WTC11 (cell line): Measurements from ENCODE around the gene ADAMTS19. TPM values are rescaled to one million over a fixed set of nuclear protein-coding genes. Genes with fewer than 3 reads are reported as not detected.
"Not testable (repeated sequence)": the region's sequence is repeated elsewhere in the genome, so short reads cannot be mapped to it uniquely, and the experiment has no call there.

Source experiments
- ATAC-seq: fragments of 200-7000 bp; cut with Tn5 transposase; 2 replicates; pipeline ENCODE4 v1.10.0; 2021; ENCODE audit warnings: mild to moderate bottlenecking, moderate library complexity
- CTCF ChIA-PET: fragments of 300-600 bp; sonication (Branson Sonifier 250); formaldehyde crosslinking; loops from one replicate; lab custom pipeline; 2021; ENCODE audit warnings: antibody characterized with exemption; lab: Charles Lee
- POLR2A ChIA-PET: fragments of 350-600 bp; sonication (Branson Sonifier 250); formaldehyde crosslinking; loops from one replicate; lab custom pipeline; 2021; ENCODE audit warnings: antibody characterized with exemption; lab: Charles Lee
- DNase-seq: peaks from one replicate; pipeline ENCODE4 v3.0.0; 2021; ENCODE audit warnings: low spot score
- H3K27ac Mint-ChIP-seq: 2 replicates; pipeline ENCODE4 v1.8.0; 2021; ENCODE audit warnings: mixed read lengths
- H3K27me3 Mint-ChIP-seq: 2 replicates; pipeline ENCODE4 v1.8.0; 2021; ENCODE audit warnings: low read depth, mild to moderate bottlenecking, moderate library complexity, mixed read lengths
- H3K36me3 Mint-ChIP-seq: 2 replicates; pipeline ENCODE4 v1.8.0; 2021; ENCODE audit warnings: mixed read lengths
- H3K4me1 Mint-ChIP-seq: 2 replicates; pipeline ENCODE4 v1.8.0; 2022; ENCODE audit warnings: mixed read lengths
- H3K4me3 Mint-ChIP-seq: 2 replicates; pipeline ENCODE4 v1.8.0; 2021; ENCODE audit warnings: mild to moderate bottlenecking, moderate library complexity, mixed read lengths
- H3K9me3 Mint-ChIP-seq: 2 replicates; pipeline ENCODE4 v1.8.0; 2021; ENCODE audit warnings: mixed read lengths
- EMX1 ChIP-seq: fragments of 250-450 bp; sonication (Bioruptor Pico); IDR thresholded peaks from 2 replicates; pipeline ENCODE4 v1.8.0; 2021; ENCODE audit warnings: mild to moderate bottlenecking
- MYBL2 ChIP-seq: sonication (generic); formaldehyde crosslinking; IDR thresholded peaks from 2 replicates; pipeline ENCODE4 v1.8.1; 2023; ENCODE audit warnings: mild to moderate bottlenecking, moderate library complexity, missing genetic modification reagents
- OVOL2 ChIP-seq: fragments of 250-450 bp; sonication (Bioruptor Pico); IDR thresholded peaks from 2 replicates; pipeline ENCODE4 v1.9.0; 2021; ENCODE audit warnings: mild to moderate bottlenecking, borderline replicate concordance
- SMAD3 ChIP-seq: sonication (generic); formaldehyde crosslinking; IDR thresholded peaks from 2 replicates; pipeline ENCODE4 v1.8.0; 2022; ENCODE audit warnings: missing genetic modification reagents, mild to moderate bottlenecking, borderline replicate concordance
- ZBTB21 ChIP-seq: sonication (generic); formaldehyde crosslinking; IDR thresholded peaks from 2 replicates; pipeline ENCODE4 v1.8.1; 2023; ENCODE audit warnings: mild to moderate bottlenecking, missing genetic modification reagents, borderline replicate concordance
- ZNF416 ChIP-seq: fragments of 250-450 bp; sonication (Bioruptor Pico); IDR thresholded peaks from 2 replicates; pipeline ENCODE4 v1.9.0; 2021; ENCODE audit warnings: mild to moderate bottlenecking, inconsistent platforms
- total RNA-seq: library from RNA; stranded (reverse); gene quantifications from 3 replicates; pipeline ENCODE4 v1.2.3, GENCODE V29; 2021
- TF ChIP-seq, protein P1 (sequence below): fragments of 250-450 bp; sonication (Bioruptor Pico); IDR thresholded peaks from 2 replicates; pipeline ENCODE4 v1.9.0; 2021; ENCODE audit warnings: mild to moderate bottlenecking
- TF ChIP-seq, protein P2 (sequence below): fragments of 200-600 bp; IDR thresholded peaks from 2 replicates; pipeline ENCODE4 v1.8.0; 2022; ENCODE audit warnings: antibody characterized with exemption
- TF ChIP-seq, protein P3 (sequence below): sonication (generic); formaldehyde crosslinking; IDR thresholded peaks from 2 replicates; pipeline ENCODE4 v1.8.1; 2023; ENCODE audit warnings: mild to moderate bottlenecking, moderate library complexity, missing genetic modification reagents
- TF ChIP-seq, protein P4 (sequence below): sonication (generic); formaldehyde crosslinking; IDR thresholded peaks from 2 replicates; pipeline ENCODE4 v1.8.1; 2022; ENCODE audit warnings: low read depth, mild to moderate bottlenecking, moderate library complexity, missing genetic modification reagents, borderline replicate concordance
- TF ChIP-seq, protein P5 (sequence below): fragments of 250-450 bp; sonication (Bioruptor Pico); IDR thresholded peaks from 2 replicates; pipeline ENCODE4 v1.9.0; 2021; ENCODE audit warnings: mild to moderate bottlenecking
- TF ChIP-seq, protein P6 (sequence below): sonication (generic); formaldehyde crosslinking; IDR thresholded peaks from 2 replicates; pipeline ENCODE4 v1.8.1; 2022; ENCODE audit warnings: mild to moderate bottlenecking, moderate library complexity, missing genetic modification reagents
- TF ChIP-seq, protein P7 (sequence below): sonication (generic); formaldehyde crosslinking; IDR thresholded peaks from 2 replicates; pipeline ENCODE4 v1.8.1; 2022; ENCODE audit warnings: mild to moderate bottlenecking, missing genetic modification reagents, moderate library complexity, borderline replicate concordance
- TF ChIP-seq, protein P8 (sequence below): sonication (generic); formaldehyde crosslinking; IDR thresholded peaks from 2 replicates; pipeline ENCODE4 v1.8.0; 2022; ENCODE audit warnings: mild to moderate bottlenecking, missing genetic modification reagents

The ADAMTS19 gene
- total RNA-seq, 1 experiment from 2014 or later: 28.0 TPM

DNA sequence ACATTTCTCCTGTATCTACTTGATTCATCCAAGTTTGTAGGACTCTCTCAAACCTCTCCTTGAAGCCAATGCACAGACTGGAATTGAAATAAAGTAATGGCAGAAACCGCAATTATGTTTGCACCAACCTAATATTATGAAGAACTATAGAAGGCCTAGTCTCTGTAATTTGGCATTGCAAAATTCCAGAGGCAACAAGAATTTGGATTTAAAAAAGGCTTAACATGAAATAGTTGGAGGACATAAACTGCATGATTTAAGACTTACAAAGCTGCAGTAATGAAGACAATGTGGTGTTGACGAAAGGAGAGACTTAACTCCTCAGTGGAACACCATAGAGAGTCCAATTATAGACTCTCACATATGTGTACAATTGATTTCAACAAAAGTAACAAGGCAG is 170.0 kb downstream of the ADAMTS19 start (continued):
- TF ChIP-seq, protein P1, sequence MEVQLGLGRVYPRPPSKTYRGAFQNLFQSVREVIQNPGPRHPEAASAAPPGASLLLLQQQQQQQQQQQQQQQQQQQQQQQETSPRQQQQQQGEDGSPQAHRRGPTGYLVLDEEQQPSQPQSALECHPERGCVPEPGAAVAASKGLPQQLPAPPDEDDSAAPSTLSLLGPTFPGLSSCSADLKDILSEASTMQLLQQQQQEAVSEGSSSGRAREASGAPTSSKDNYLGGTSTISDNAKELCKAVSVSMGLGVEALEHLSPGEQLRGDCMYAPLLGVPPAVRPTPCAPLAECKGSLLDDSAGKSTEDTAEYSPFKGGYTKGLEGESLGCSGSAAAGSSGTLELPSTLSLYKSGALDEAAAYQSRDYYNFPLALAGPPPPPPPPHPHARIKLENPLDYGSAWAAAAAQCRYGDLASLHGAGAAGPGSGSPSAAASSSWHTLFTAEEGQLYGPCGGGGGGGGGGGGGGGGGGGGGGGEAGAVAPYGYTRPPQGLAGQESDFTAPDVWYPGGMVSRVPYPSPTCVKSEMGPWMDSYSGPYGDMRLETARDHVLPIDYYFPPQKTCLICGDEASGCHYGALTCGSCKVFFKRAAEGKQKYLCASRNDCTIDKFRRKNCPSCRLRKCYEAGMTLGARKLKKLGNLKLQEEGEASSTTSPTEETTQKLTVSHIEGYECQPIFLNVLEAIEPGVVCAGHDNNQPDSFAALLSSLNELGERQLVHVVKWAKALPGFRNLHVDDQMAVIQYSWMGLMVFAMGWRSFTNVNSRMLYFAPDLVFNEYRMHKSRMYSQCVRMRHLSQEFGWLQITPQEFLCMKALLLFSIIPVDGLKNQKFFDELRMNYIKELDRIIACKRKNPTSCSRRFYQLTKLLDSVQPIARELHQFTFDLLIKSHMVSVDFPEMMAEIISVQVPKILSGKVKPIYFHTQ (CRISPR knock-in tag): no peak
- TF ChIP-seq, protein P2, sequence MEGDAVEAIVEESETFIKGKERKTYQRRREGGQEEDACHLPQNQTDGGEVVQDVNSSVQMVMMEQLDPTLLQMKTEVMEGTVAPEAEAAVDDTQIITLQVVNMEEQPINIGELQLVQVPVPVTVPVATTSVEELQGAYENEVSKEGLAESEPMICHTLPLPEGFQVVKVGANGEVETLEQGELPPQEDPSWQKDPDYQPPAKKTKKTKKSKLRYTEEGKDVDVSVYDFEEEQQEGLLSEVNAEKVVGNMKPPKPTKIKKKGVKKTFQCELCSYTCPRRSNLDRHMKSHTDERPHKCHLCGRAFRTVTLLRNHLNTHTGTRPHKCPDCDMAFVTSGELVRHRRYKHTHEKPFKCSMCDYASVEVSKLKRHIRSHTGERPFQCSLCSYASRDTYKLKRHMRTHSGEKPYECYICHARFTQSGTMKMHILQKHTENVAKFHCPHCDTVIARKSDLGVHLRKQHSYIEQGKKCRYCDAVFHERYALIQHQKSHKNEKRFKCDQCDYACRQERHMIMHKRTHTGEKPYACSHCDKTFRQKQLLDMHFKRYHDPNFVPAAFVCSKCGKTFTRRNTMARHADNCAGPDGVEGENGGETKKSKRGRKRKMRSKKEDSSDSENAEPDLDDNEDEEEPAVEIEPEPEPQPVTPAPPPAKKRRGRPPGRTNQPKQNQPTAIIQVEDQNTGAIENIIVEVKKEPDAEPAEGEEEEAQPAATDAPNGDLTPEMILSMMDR: no peak
- TF ChIP-seq, protein P3, sequence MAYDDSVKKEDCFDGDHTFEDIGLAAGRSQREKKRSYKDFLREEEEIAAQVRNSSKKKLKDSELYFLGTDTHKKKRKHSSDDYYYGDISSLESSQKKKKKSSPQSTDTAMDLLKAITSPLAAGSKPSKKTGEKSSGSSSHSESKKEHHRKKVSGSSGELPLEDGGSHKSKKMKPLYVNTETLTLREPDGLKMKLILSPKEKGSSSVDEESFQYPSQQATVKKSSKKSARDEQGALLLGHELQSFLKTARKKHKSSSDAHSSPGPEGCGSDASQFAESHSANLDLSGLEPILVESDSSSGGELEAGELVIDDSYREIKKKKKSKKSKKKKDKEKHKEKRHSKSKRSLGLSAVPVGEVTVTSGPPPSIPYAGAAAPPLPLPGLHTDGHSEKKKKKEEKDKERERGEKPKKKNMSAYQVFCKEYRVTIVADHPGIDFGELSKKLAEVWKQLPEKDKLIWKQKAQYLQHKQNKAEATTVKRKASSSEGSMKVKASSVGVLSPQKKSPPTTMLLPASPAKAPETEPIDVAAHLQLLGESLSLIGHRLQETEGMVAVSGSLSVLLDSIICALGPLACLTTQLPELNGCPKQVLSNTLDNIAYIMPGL (CRISPR knock-in tag): no peak

DNA sequence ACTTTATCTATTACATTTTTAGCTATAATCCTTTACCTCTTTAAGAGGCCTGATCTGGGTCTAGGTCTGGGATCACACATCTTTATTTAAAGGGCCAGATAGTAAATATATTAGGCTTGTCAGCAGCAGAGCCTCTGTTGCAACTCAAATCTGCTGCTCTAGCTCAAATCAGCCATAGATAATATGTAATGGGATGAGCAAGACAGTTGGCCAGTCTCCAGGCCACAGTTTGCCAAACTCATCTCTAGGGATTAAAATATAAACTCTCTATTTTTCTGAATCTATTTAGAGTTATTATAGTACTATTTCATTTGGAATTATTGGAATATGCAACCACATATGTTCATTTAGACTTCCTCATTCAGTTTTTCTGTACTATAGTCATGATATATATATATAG is 171.9 kb downstream of the ADAMTS19 start:
- H3K9me3 Mint-ChIP-seq: peaks cover 28% of the 10 kb centered on the region
- ATAC-seq (no peak), DNase-seq (no peak)
- no peaks in the 10 kb centered on the region for H3K27me3 Mint-ChIP-seq
- H3K36me3 Mint-ChIP-seq: peaks cover 27% of the 10 kb centered on the region
- no peaks in the 10 kb centered on the region for H3K4me1 Mint-ChIP-seq
- ChIA-PET CTCF (no interaction called here), POLR2A (no interaction called here)
- TF ChIP-seq, protein P4, sequence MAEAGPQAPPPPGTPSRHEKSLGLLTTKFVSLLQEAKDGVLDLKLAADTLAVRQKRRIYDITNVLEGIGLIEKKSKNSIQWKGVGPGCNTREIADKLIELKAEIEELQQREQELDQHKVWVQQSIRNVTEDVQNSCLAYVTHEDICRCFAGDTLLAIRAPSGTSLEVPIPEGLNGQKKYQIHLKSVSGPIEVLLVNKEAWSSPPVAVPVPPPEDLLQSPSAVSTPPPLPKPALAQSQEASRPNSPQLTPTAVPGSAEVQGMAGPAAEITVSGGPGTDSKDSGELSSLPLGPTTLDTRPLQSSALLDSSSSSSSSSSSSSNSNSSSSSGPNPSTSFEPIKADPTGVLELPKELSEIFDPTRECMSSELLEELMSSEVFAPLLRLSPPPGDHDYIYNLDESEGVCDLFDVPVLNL (CRISPR knock-in tag): no peak
- TF ChIP-seq, protein P5, sequence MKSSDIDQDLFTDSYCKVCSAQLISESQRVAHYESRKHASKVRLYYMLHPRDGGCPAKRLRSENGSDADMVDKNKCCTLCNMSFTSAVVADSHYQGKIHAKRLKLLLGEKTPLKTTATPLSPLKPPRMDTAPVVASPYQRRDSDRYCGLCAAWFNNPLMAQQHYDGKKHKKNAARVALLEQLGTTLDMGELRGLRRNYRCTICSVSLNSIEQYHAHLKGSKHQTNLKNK (CRISPR knock-in tag): no peak
- TF ChIP-seq, protein P2: no peak
- TF ChIP-seq MYBL2 (no peak), SMAD3 (CRISPR knock-in tag) (no peak), ZBTB21 (CRISPR knock-in tag) (no peak), OVOL2 (CRISPR knock-in tag) (no peak), ZNF416 (CRISPR knock-in tag) (no peak), EMX1 (CRISPR knock-in tag) (no peak)
- TF ChIP-seq, protein P6, sequence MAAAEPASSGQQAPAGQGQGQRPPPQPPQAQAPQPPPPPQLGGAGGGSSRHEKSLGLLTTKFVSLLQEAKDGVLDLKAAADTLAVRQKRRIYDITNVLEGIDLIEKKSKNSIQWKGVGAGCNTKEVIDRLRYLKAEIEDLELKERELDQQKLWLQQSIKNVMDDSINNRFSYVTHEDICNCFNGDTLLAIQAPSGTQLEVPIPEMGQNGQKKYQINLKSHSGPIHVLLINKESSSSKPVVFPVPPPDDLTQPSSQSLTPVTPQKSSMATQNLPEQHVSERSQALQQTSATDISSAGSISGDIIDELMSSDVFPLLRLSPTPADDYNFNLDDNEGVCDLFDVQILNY: no peak
- TF ChIP-seq, protein P7, sequence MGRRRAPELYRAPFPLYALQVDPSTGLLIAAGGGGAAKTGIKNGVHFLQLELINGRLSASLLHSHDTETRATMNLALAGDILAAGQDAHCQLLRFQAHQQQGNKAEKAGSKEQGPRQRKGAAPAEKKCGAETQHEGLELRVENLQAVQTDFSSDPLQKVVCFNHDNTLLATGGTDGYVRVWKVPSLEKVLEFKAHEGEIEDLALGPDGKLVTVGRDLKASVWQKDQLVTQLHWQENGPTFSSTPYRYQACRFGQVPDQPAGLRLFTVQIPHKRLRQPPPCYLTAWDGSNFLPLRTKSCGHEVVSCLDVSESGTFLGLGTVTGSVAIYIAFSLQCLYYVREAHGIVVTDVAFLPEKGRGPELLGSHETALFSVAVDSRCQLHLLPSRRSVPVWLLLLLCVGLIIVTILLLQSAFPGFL (CRISPR knock-in tag): no peak
- TF ChIP-seq, protein P8, sequence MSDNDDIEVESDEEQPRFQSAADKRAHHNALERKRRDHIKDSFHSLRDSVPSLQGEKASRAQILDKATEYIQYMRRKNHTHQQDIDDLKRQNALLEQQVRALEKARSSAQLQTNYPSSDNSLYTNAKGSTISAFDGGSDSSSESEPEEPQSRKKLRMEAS (CRISPR knock-in tag): no peak
- no peak overlapping the region for H3K4me3 Mint-ChIP-seq
- H3K27ac Mint-ChIP-seq: no peak overlapping the region

DNA sequence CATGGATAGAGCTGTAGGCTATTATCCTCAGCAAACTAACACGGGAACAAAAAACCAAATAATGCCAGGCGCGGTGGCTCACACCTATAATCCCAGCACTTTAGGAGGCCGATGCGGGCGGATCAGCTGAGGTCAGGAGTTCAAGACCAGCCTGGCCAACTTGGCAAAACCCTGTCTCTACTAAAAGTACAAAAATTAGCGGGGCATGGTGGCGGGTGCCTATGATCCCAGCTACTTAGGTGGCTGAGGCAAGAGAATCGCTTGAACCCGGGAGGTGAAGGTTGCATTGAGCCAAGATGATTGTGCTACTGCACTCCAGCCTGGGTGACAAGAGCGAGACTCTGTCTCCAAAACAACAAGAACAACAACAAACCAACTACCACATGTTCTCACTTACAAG is 177.4 kb downstream of the ADAMTS19 start:
- POLR2A ChIA-PET, H3K4me3 Mint-ChIP-seq, DNase-seq, CTCF ChIA-PET, H3K4me1 Mint-ChIP-seq, H3K27me3 Mint-ChIP-seq, H3K27ac Mint-ChIP-seq, ATAC-seq: not testable (repeated sequence)
- Mint-ChIP-seq H3K9me3 (peaks cover 16% of the 10 kb centered on the region), H3K36me3 (peaks cover 16% of the 10 kb centered on the region)
